Stimulated activated CD8-positive, alpha-beta memory T cell treated with anti-CD3 and anti-CD28 coated beads, Interleukin-7, amount 100 ng/mL, for 48 hours (primary cell): ENCODE measurements around the gene CDH13.

Experiments
- DNase-seq, 2 donors: peaks; one replicate each; pipeline ENCODE4 v3.0.0-alpha.2; 2020; ENCODE audit warnings: low read depth in 1 of 2; ENCODE audit errors: extremely low read depth in 1 of 2

Gene CDH13

GRCh38 chr16:82684256-82684655 is 57.5 kb downstream of the CDH13 start:
- DNase-seq: no peak

- no peak for DNase-seq
These were observed 58.8 kb downstream of the CDH13 start for GRCh38 chr16:82685526-82685925.

- DNase-seq: no peak
These were observed 67.6 kb downstream of the CDH13 start for GRCh38 chr16:82694239-82694874.

- DNase-seq: no peak
These were observed 69.0 kb downstream of the CDH13 start for GRCh38 chr16:82695806-82696205.

- no peak for DNase-seq
These were observed 72.5 kb downstream of the CDH13 start for GRCh38 chr16:82699260-82699659.

- DNase-seq: no peak
These were observed 73.1 kb downstream of the CDH13 start for GRCh38 chr16:82699711-82700495.

GRCh38 chr16:82700541-82701235 is 73.9 kb downstream of the CDH13 start:
- DNase-seq: no peak

- DNase-seq: no peak
These were observed 74.7 kb downstream of the CDH13 start for GRCh38 chr16:82701442-82701955.

- DNase-seq: no peak
These were observed 76.4 kb downstream of the CDH13 start for GRCh38 chr16:82703161-82703560.

GRCh38 chr16:82703871-82704768 is 77.4 kb downstream of the CDH13 start:
- DNase-seq: no peak

GRCh38 chr16:82709987-82710386 is 83.2 kb downstream of the CDH13 start:
- DNase-seq: no peak

GRCh38 chr16:82713778-82714177 is 87.0 kb downstream of the CDH13 start:
- DNase-seq: no peak

- no peak for DNase-seq
These were observed 88.4 kb downstream of the CDH13 start for GRCh38 chr16:82715160-82715559.

GRCh38 chr16:82715833-82716232 is 89.1 kb downstream of the CDH13 start:
- DNase-seq: no peak

GRCh38 chr16:82716361-82716855 is 89.6 kb downstream of the CDH13 start:
- no peak for DNase-seq

- no peak for DNase-seq
These were observed 93.6 kb downstream of the CDH13 start for GRCh38 chr16:82720414-82720813.

GRCh38 chr16:82726306-82726705 is 99.5 kb downstream of the CDH13 start:
- DNase-seq: no peak

- no peak for DNase-seq
These were observed 102.1 kb downstream of the CDH13 start for GRCh38 chr16:82728901-82729300.

- DNase-seq: no peak
These were observed 104.1 kb downstream of the CDH13 start for GRCh38 chr16:82730901-82731300.

- DNase-seq: no peak
These were observed 105.7 kb downstream of the CDH13 start for GRCh38 chr16:82732461-82732860.
